Measurements from ENCODE around the gene APH1B. TPM values are rescaled to one million over a fixed set of nuclear protein-coding genes. Genes with fewer than 3 reads are reported as not detected.

Gene APH1B
- total RNA-seq, 1 experiment from 2014 or later: 4.9 TPM

DNA sequence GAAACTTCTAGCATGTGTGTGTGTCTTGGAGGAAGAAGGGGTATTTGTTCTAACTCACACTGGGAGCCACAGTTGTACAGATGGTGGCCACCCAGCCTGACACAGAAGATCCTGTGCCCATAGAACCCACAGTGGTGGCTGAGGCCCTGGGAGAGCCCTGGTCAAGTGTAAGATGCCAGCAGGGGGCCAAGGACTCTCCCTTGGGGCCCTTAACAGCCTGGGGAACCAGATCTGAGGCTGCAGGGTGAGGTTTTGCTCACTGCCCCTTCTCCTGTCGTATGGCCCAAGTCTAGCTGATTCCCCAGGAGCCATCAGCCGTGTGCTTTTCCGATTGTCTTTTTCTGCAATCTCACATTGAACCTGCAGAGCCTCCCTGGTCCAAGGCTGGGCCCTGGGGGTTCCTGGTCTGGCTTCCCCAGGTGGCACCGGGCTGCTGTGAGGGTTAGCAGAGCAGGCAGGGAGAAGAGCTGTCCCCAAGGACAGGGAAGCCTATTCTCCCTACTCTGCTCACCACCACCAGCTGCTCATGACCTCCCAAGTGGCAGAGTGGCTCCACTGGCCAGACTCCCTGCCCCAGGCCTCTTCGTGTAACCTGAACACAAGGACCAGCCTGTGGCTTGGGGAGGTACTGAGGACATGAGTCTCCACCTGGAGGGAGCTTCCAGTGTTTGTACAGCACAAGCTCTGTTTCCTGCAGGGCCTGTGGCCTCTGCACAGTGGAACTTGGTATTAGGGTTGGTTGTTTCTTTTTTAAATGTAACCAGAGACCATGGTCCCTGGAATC is 52.4 kb downstream of the APH1B start:
- DNase-seq (ENCODE audit: low read depth): no peak

DNA sequence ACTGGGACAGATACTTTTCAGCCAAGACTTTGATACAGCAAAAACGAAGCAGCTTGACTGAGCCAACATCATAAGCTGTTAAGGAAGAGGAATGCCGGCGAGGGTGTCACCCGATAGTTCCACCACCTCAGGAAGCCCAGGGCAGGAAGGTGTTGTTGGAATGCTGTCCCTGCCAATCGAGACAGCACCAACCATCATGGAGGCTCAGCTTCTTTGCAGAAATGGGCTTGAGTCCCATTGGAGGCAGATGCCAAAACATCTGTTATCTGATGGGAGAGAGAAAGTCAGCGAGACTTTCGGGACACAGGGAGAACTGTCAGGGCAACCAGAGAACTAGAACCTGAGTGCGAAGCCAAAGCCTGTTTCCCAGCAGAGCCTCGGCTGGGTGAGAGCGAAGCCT is 53.5 kb downstream of the APH1B start:
- no peak for DNase-seq (ENCODE audit: low read depth)

DNA sequence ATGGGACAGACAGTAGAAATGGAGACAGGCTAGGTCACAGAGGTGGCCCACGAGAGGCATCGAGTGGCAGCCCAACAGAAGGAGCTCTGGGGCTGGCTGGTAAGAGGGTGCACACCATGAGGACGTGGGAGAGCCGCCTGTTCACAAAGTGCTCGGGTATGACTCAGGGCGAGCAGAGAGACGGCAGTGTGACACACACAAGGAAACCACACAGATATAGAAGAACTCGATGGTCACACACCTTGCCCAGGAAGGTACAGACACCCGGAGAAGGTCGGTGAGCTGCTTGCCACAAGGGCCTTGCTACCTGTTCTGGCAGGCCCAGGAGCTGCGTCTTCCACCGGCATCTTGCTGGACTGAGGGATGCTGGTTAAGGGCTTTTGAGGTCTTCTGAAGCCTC is 54.1 kb downstream of the APH1B start:
- DNase-seq (ENCODE audit: low read depth): peak; percentile 39

DNA sequence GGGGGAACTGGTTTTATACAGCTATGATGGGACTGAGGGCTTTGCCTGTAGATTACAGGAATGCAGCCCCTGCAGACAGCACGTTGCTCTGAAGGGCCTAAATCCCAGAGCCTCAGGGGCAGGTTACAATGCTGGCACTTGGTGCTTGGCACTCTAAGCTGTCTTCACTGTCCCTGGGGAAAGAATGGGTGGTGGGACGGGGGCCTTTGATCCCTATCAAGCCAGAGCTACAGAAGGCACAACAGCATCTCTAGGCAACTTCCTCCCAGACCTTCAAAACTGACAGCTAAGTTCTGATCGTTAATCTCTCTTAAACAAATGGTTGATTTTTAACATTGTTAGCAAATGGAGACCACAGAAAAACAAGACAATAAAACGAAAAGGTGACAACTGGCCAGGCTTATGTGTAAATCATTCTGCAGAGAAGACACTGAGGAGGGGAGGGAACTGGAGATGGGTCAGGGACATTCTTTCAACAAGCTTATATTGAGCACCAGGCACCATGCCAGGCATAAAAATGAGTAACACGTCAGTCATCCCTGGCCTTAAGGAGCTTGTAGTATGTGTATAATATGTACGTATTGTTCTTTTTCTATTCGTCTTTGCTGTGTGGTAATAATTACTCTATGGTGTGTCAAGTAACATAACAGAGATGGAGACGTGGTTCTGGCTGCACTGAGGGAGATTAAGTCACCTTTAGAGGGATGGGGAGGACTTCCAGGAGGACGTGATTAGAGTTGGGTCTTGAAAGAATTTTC is 55.1 kb downstream of the APH1B start:
- DNase-seq (ENCODE audit: low read depth): peak; percentile 94

DNA sequence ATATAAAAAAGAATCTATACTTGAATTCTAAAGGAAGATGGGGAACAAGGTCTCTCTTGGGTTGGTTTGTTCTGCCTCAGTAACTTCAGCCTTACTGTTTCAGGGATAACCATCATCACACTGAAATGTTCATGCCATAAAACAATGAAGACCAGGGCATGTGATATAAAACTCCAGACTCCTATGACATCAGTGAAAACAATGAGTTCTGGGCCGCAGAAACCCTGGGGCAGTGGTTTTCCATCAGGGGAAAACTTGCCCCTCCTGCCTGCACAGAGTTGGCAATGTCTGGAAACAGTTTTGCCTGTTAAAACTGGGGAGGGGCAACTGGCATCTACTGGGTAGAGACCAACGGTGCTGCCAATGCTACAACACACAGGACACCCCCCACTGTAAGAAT is 57.4 kb downstream of the APH1B start:
- no peak for DNase-seq (ENCODE audit: low read depth)

DNA sequence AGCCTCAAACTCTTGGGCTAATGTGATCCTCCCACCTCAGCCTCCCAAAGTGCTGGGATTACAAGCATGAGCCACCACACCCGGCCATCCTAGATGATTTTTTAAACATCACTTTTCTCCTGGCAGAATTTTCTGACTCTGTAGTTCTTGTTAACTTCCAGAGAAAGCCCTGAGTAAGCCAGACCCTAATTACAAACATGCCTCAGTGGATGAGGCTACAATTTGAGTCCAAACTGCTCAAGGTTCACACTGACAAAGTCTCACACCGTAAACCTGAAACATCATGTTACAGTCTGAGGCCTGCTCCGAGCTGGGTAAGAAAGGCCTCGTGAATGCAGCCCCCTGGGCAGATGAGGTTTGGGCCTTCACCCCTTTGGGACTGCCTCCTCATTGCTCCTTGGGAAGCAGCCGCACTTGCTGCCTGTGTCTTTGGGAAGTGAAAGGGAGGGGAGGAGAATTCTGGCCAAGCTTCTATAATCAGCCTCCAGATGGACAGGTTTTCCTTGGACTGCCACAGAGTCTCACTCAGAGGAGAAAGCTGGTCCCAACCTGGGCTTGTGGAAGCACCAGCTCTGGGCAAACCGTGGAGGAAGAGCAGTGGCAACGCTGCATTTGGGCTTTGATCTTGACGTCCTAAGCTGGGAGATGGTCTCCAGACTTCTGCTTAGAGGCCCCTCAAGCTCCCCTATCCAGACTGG is 58.3 kb downstream of the APH1B start:
- no peak for DNase-seq (ENCODE audit: low read depth)

DNA sequence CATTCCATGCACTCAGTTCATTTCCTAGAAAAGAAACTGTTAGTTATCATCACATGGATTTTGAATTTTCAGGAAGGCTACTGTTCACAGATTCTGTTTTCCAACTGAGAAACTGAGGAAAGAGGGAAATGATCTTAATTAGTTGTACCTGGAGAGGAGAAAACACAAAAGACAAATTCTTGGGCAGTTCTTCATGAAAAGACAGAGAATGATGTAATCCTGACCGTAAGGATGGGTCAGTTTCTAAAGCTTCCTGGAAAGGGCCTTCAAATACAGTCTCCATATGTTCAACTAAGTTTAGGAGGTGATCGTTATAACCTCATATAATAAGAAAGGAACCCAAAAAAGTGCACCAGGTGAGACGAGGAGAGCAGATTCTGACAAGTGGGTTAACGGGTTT is 59.6 kb downstream of the APH1B start:
- DNase-seq (ENCODE audit: low read depth): no peak

DNA sequence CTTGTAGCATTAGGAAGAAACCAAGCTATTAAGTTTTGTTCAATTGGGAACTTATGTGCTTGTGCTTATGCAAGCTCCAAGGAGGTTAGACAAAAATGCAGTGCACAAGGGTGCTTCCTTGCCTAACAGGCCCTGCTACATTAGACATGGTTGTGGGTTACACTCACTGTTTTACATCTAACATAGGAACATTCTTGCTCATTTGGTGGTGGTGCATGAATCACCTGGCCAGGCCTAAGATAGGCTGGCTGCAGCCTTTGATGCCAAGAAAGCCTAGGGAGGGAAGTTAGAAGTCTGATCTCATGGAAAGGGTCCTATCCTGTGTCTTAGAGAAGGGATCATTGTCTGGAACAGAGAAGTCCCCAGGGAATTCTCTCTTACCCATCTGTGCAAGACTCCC is 60.8 kb downstream of the APH1B start:
- DNase-seq (ENCODE audit: low read depth): peak; percentile 66

DNA sequence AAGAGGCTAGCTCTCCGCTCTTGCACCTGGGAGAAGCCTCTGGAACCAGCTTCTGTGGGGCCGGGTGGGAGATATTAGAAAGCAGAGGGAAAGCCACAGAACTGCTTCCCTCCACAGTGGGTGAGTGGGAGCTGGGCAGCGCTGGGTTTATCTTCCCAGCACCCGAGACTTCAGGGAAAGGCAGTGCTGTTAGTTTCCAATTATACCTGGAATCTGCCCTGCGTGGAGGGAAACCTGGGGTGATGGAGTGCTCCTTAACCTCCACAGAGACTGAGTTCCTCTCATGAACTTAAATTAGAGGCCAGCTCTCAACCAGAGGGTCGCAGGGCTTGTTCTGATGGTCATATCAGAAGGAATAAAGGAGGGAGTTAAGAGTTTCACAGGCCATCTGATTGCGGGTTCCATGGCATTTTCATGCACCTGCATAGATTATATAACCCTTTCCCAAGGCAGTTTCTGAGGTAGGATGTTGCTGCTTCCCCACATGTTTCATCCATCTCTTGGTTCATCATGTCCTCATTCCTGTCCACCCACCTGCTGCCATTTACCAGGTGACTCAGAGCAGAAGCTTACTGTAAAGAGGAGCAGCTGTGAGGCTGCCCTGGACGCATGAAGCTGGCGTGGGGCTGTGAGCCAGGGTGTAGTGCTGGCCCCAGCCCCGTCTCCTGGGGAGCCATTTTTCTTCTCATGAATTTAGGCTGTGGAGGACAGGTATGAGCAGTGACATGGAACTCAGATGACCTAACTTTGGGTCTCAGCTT is 61.8 kb downstream of the APH1B start:
- no peak for DNase-seq (ENCODE audit: low read depth)

DNA sequence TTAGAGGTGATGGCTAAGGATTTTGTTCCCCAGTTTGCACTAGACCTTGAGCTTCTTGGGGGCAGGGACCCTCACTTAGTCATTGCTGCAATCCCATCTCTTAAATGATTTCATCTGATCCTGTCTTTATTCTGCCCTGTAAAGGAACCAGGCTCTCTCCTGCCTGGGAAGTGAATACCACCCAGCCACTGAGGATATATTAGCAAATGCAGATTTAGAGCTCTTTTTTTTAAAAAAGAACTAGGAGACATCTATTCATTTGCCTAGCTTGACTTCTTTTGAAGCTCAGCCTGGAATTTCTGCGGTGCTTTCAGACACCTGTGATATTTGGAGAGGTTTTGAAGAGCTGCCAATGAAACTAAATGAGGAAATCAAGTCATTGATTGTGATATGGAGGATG is 62.4 kb downstream of the APH1B start:
- DNase-seq (ENCODE audit: low read depth): no peak

DNA sequence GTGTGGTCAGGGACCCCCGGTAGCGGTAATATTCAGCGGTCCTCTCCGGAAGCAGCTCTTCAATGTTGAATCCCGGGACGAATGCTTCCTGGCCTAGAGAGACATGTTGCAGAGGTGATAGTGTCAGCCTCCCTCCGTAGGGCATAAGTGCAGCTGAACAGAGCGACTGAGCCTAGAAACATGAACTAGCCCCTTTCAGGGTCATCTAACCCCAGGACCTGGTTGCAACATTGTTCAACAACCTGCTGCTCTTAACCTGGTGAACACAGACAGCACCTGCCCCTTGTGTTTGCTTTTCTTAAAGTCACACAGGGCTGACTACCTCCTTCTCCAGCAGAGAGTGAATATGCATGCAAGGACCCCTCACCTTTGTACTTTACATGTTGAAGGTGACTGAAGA is 62.9 kb downstream of the APH1B start:
- no peak for DNase-seq (ENCODE audit: low read depth)

DNA sequence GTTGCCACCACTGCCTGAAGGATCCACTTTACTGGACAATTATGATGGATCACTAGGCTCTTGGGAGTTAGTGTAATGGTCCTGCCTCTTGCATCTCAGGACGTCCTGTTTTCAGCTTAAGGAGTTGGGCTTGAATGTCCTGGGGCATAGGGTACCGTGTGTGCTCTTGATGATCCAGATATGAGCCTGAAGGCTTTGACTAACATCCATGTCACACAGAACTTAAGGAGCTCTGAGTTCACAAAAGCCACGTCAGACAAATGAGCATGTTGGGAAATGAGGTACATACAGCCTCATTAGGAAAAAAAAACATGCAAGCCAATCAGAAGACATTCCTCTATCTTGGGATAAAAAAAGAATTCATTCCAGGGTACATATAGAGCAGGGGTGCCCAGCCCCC is 63.5 kb downstream of the APH1B start:
- no peak for DNase-seq (ENCODE audit: low read depth)

DNA sequence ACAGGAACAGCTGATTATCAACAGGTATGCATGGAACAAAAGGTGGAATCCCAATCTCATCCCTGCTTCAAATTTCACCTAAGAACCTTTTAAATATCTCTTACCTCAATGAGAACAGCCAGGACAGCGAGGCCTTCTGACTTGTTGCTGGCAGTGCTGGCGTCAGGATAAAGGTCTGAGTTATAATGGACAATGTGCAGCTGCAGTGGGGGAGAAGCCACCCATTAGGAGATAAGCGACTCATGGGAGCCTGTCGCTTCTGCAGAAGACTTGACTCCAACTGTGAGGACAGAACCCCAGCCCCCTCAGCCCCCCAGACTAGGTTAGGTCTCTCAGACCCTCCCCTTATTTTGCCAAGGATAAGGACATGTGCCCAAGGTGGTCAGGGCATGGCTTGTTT is 64.5 kb downstream of the APH1B start:
- DNase-seq (ENCODE audit: low read depth): no peak

DNA sequence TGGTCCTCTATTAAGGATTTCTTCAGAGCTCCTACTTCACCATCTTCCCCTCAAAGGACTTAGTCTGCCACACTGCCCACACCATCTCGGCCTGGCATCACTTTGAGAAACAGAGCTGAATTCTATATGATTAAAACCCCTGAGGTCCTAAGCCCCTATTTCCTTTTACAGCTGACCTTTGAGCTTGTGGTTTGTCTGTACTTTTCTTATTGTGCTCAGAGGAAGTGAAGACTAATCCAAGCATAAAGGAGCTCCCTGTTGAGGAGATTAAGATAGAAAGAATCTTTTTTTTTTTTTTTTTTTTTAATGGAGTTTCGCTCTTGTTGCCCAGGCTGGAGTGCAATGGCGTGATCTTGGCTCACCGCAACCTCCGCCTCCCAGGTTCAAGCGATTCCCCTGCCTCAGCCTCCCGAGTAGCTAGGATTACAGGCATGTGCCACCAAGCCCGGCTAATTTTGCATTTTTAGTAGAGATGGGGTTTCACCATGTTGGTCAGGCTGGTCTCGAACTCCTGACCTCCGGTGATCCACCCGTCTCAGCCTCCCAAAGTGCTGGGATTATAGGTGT is 65.7 kb downstream of the APH1B start:
- peak; percentile 95 for DNase-seq (ENCODE audit: low read depth)

DNA sequence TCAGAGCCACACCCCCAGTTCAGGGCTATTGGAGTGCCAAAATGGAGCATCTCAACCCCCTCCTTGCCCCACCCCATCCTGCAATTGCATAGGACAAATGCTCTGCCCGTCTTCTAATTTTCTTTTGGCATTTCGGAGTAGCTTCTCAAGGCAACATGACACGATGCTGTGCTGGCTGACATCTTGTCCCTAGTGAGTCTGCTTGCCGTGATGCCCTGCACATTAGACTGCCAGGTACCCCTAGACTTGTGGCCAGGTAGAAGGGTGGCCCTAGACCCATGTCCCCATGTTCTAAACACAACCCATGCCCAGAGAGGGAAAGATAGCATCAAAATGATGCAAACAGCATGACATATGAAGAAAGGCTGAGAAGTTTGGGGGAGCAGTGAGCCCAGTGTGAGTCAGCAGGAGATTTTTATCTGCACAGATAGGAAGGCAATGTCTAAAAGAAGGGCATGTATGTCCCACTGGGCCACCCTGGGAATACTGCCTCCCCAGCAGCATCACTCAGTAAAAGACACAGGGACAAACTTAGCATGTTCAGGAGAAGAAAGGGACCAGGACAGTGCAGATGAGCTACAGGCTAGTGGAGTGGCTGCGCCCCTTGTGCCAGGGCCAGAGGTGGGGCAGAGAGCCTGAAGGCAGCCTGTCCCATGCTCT is 67.5 kb downstream of the APH1B start:
- DNase-seq (ENCODE audit: low read depth): no peak

DNA sequence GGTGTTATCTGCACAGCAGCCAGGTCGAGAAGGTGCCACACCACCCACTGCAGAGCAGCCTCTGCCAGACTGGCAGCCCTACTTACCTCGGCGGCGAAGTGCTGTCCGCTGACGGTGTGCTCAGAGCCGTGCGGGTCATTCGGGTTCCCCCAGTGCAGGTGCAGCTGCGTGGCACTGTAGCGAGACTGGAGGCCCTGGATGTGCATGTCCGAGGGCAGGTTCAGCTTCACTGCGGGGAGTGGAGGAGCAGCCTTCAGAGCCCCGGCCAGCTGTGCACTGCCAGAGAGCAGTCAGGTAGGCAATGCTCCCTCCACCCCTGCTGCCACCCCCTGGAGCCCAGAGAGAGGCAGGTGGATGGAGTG is 68.0 kb downstream of the APH1B start:
- no peak for DNase-seq (ENCODE audit: low read depth)

DNA sequence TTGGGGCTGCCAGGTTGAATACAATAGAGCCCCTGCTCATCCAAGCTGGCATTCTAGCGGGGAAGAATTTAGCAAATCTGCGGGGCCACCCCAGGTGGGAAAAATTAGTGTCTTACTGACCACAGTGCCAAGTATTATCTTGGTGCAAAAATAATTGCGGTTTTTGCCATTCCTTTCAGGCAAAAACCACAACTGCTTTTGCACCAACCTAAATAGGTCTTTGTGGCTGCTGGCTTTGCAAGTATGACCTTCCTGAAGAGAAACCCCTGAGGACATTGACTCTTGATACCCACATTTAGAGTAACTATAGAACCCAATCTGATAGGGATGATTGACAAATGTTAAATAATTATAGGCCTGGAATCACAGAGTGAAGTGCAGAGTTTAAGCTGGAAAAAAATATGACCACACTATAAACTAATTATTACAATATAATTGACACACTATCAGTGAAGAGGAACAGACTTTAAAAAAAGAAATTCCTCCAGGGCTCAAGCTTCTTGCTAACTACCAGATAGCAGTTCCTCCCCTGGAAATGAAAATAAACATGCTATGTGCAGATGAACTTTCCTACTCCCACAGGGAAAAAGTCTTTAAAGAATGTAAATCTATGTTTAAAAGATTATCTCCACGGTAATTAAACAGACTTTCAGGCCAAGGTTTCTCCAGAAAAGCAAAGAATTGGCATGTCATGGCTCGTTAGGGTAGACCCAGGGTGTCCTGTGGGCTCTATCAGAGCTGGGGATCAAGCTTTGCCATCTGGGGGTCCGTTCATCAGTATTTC is 69.9 kb downstream of the APH1B start:
- DNase-seq (ENCODE audit: low read depth): peak; percentile 35

DNA sequence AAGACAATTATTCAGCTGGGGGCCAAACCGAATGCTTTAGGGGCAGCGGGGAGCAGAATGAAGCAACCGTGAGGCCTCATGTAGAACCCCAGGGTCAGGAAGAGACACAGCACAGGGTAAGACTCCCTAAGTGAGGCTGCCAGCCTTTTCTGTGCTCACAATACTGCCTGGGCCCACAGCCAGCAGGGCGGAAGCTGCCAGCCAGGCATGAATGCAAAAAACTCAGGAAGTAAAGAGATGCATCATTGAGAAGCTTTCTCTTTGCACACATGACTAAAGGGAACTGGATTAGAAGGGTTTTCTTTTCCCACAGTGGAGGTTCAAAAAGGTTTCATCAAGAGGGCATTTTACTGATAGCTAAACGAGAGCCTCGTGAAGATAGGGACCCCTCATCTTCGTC is 71.0 kb downstream of the APH1B start:
- DNase-seq (ENCODE audit: low read depth): peak; percentile 90

DNA sequence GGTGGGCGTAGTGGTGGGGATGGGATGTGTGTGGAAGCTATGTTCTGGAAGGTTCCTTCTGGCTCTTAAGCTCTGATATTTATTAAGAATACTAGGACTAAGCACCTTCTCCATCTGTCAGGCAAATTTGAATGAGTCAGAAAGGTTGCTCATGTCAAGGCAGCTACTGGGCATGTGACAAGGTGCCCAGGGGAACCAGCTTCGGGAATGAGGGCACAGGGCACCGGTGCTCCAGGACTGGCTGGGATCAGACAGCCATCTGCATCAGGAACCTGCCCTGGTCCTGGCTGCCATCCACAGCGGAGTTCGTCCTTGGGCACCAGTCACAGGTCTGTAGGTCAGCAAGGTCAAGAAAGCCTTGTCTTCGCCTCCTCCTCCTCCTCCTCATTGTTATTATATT is 71.8 kb downstream of the APH1B start:
- peak; percentile 27 for DNase-seq (ENCODE audit: low read depth)

DNA sequence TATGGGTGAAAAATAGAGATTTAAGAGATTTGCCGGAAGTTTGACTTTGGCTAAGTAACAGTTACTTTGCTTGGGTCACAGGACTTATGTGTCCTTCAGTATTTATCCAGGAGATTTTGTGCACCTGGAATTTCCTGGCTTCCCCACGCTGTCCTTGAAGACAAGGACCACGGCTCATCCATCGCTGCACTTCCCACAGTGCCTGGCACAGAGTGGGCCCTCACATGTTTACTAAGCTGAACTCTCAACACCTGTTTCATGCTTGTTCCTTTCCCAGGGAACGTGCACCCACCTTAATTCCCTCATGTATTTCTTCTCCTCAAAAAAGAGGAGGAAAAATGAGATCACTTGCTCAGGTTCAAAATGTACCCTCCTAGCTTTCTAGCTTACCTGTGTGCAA is 72.2 kb downstream of the APH1B start:
- no peak for DNase-seq (ENCODE audit: low read depth)
